ENCODE results near the gene AIF1L.

The AIF1L gene

DNA sequence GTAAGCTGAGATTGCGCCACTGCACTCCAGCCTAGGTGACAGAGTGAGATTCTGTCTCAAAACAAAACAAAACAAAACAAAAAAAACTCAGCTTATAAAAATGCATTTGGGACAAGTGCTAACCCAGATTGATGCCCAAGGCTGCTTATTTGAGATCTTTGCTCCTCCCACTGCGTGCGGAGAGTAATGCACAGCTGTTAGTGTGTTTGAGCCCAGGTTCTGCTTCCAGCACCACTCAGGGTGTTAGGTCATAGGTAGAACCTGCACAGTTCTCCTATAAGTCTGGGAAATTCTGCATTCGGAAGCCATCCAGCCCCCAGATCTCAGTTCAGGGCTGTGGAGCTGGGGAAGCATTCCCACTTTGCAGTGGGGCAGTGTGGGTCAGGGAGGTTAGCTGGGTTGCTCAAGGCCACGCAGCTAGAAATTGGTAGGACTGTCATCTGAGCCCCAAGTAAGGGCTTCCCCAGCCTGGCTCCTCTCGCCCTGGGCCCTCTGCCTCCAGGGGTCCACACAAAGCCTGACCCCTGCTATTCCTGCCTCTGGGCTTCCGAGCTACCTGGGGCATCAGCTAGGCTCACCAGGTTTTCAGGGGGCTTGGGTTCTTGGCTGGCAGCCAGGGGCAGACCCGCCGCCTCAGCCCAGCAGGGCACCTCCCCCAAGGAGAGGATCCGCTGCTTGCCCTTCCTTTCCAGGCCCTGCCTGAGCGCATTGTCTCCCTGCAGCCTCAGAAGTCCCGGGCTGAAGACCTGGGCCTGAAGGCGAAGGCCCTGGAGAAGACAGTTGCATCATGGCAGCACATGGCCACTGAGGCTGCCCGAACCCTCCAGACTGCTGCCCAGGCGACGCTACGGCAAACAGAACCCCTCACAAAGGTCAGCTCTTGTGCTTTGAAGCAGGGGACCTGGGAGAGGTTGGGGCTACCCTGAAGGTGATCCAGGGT, 17.6 kb upstream of the AIF1L start:
- Histone ChIP-seq H2AFZ (ENCODE audit: low read depth, low read length, severe bottlenecking) (no peak overlapping the region), H3K27ac (ENCODE audit: low read depth, low read length) (no peak overlapping the region), H3K4me2 (ENCODE audit: low read depth, low read length, poor library complexity, severe bottlenecking) (no peak overlapping the region), H4K20me1 (ENCODE audit: low read depth, low read length) (no peaks in the 10 kb centered on the region), H3K9ac (ENCODE audit: low read length) (no peak overlapping the region), H3K9me2 (replicated peaks; ENCODE audit: insufficient read depth, low read length) (no peaks in the 10 kb centered on the region), H3K4me3 (ENCODE audit: insufficient read depth, low read length, poor library complexity, severe bottlenecking) (no peak overlapping the region), H3K36me3 (ENCODE audit: low read length) (no peaks in the 10 kb centered on the region), H3F3A (ENCODE audit: insufficient read depth) (no peaks in the 10 kb centered on the region), H3K79me2 (ENCODE audit: insufficient read depth, low read length) (no peaks in the 10 kb centered on the region), H3K9me3 (ENCODE audit: insufficient read depth, low read length) (no peaks in the 10 kb centered on the region), H3K27me3 (ENCODE audit: low read length) (no peaks in the 10 kb centered on the region)
- TF ChIP-seq, protein P1, sequence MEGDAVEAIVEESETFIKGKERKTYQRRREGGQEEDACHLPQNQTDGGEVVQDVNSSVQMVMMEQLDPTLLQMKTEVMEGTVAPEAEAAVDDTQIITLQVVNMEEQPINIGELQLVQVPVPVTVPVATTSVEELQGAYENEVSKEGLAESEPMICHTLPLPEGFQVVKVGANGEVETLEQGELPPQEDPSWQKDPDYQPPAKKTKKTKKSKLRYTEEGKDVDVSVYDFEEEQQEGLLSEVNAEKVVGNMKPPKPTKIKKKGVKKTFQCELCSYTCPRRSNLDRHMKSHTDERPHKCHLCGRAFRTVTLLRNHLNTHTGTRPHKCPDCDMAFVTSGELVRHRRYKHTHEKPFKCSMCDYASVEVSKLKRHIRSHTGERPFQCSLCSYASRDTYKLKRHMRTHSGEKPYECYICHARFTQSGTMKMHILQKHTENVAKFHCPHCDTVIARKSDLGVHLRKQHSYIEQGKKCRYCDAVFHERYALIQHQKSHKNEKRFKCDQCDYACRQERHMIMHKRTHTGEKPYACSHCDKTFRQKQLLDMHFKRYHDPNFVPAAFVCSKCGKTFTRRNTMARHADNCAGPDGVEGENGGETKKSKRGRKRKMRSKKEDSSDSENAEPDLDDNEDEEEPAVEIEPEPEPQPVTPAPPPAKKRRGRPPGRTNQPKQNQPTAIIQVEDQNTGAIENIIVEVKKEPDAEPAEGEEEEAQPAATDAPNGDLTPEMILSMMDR (IDR thresholded peaks at IDR 0.05; ENCODE audit: insufficient read depth, low read length, poor library complexity, severe bottlenecking), result no peak
- TF ChIP-seq EZH2phosphoT487 (conservative IDR thresholded peaks at IDR 0.05; ENCODE audit: low read length), result no peak

DNA sequence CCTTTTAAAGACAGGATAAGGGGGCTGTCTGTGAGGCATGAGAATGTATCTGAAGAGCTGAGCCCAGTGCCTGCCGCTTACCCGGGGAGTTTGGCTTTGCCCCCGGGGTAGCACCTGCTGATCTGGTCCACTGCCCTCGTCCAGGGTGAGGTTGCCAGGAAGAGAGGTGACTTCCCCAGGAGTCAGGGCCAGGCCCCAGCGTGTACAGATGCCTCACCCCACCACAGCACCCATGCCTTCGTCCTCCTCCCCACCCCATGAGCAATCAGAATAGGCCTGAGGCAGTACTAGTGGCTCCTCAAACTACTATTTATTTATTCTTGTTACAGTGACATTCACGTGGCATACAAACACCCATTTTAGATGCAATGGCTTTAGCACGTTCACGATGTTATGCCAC, 15.7 kb upstream of the AIF1L start:
- no peak overlapping the region for H2AFZ ChIP-seq (ENCODE audit: low read depth, low read length, severe bottlenecking)
- H3K4me2 ChIP-seq (ENCODE audit: low read depth, low read length, poor library complexity, severe bottlenecking), result no peak overlapping the region
- H3K79me2 ChIP-seq (ENCODE audit: insufficient read depth, low read length), result no peaks in the 10 kb centered on the region
- H3K4me3 ChIP-seq (ENCODE audit: insufficient read depth, low read length, poor library complexity, severe bottlenecking), result no peak overlapping the region
- no peak overlapping the region for H3K9ac ChIP-seq (ENCODE audit: low read length)
- TF ChIP-seq EZH2phosphoT487 (conservative IDR thresholded peaks at IDR 0.05; ENCODE audit: low read length), result no peak
- TF ChIP-seq, protein P1 (IDR thresholded peaks at IDR 0.05; ENCODE audit: insufficient read depth, low read length, poor library complexity, severe bottlenecking), result no peak
- H3K36me3 ChIP-seq (ENCODE audit: low read length), result no peaks in the 10 kb centered on the region
- no peaks in the 10 kb centered on the region for H3K9me2 ChIP-seq (replicated peaks; ENCODE audit: insufficient read depth, low read length)
- H4K20me1 ChIP-seq (ENCODE audit: low read depth, low read length), result no peaks in the 10 kb centered on the region
- no peaks in the 10 kb centered on the region for H3K9me3 ChIP-seq (ENCODE audit: insufficient read depth, low read length)
- H3K27me3 ChIP-seq (ENCODE audit: low read length), result no peaks in the 10 kb centered on the region
- H3K27ac ChIP-seq (ENCODE audit: low read depth, low read length), result no peak overlapping the region
- H3F3A ChIP-seq (ENCODE audit: insufficient read depth), result no peaks in the 10 kb centered on the region

DNA sequence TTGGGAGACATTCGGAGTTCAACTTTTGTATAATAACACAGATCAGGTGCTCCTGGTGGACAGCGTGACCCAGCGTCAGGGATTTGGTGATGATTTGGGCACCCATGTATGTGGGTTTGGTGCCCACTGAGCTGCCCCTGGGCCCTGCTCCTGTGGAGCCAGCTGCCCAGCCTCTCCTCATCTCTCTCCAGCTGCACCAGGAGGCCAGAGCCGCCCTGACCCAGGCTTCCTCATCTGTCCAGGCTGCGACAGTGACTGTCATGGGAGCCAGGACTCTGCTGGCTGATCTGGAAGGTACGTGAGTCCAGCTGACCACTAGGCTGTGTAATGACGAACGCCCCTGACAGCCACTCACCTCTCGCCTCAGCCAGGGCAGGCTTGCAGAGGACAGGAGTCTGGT, 14.5 kb upstream of the AIF1L start:
- Histone ChIP-seq H3K9me3 (ENCODE audit: insufficient read depth, low read length) (no peaks in the 10 kb centered on the region), H3K9ac (ENCODE audit: low read length) (no peak overlapping the region), H3K9me2 (replicated peaks; ENCODE audit: insufficient read depth, low read length) (no peaks in the 10 kb centered on the region), H4K20me1 (ENCODE audit: low read depth, low read length) (no peaks in the 10 kb centered on the region), H3K36me3 (ENCODE audit: low read length) (no peaks in the 10 kb centered on the region), H3K79me2 (ENCODE audit: insufficient read depth, low read length) (no peaks in the 10 kb centered on the region), H2AFZ (ENCODE audit: low read depth, low read length, severe bottlenecking) (no peak overlapping the region), H3F3A (ENCODE audit: insufficient read depth) (no peaks in the 10 kb centered on the region), H3K4me3 (ENCODE audit: insufficient read depth, low read length, poor library complexity, severe bottlenecking) (no peak overlapping the region), H3K4me2 (ENCODE audit: low read depth, low read length, poor library complexity, severe bottlenecking) (no peak overlapping the region), H3K27ac (ENCODE audit: low read depth, low read length) (no peak overlapping the region), H3K27me3 (ENCODE audit: low read length) (no peaks in the 10 kb centered on the region)
- TF ChIP-seq, protein P1 (IDR thresholded peaks at IDR 0.05; ENCODE audit: insufficient read depth, low read length, poor library complexity, severe bottlenecking), result no peak
- no peak for TF ChIP-seq EZH2phosphoT487 (conservative IDR thresholded peaks at IDR 0.05; ENCODE audit: low read length)
